Jurkat, Clone E6-1 (cell line): ENCODE data around the gene NACAD.
"Not testable (repeated sequence)": the region's sequence is repeated elsewhere in the genome, so short reads cannot be mapped to it uniquely, and the experiment has no call there.

Experiments
- DNase-seq: peaks from one replicate; pipeline ENCODE4 v3.0.0-alpha.2; 2011; ENCODE audit warnings: low read depth, low spot score
- H3K4me3 ChIP-seq: 2 replicates; pipeline ENCODE4 v1.5.1; 2011; ENCODE audit warnings: mild to moderate bottlenecking, low read length, control low read depth, moderate library complexity

Gene NACAD

DNA sequence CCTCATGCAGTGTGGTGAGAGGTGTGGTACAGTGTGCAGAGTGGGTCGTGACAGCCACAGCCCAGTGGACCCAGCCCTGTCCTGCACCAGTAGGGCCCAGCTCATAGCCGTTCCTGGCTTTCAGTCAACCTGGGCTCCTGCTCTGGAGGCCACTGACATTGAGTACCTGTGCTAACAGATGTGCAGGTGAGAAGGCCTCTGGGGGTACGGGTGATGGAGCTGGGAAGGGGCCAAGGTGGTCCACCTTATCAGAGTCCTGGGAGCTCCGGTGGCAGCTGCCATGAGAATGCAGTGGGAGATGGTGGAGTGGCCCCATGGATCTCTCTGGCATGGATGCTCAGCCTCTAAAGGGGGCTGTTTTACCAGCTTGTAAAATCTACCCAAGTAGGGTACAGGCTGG lies 28.8 kb upstream of the NACAD start:
- no peak for DNase-seq
- H3K4me3 ChIP-seq = no peak overlapping the region

- no peak for DNase-seq
- H3K4me3 ChIP-seq = no peak overlapping the region
Measured at GRCh38 chr7:45116048-45116447, 27.3 kb upstream of the NACAD start.

DNA sequence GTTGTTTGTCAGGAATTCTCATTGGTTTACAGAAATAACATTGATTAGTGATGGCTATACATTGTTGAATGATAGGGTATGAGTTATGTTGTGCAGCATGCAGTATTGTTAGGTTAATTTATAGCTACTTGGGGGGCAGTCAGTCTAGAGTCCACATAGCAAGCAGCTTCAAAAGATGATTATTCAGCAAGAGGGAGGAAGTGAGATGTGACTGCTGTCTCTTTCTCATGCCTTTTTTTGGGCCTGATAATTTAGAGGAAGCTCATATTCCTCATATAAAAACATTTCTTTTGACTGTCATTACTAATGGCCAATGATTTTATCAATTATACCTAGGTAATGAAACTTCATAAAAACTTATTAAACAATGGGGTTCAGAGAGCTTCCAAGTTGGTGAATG lies 26.2 kb upstream of the NACAD start:
- H3K4me3 ChIP-seq = no peak overlapping the region
- no peak for DNase-seq

DNA sequence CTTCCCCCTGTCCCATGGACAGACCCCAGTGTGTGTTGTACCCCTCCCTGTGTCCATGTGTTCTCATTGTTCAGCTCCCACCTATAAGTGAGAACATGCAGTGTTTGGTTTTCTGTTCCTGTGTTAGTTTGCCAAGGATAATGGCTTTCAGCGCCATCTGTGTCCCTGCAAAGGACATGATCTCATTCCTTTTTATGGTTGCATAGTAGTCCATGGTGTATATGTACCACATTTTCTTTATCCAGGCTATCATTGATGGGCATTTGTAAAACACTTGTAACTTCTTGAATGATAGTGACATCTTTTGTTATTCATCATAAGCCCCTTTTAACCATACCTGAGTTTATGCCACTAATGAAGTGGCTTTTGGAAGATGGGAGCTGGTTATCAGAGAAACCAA lies 25.5 kb upstream of the NACAD start:
- H3K4me3 ChIP-seq, DNase-seq: not testable (repeated sequence)

- DNase-seq = no peak
- no peak overlapping the region for H3K4me3 ChIP-seq
Measured at GRCh38 chr7:45112648-45113047, 23.9 kb upstream of the NACAD start.

- DNase-seq = peak; percentile 92
- peak within 1 kb of the TSS; percentile 99 for H3K4me3 ChIP-seq
Measured at GRCh38 chr7:45111298-45112223, 22.8 kb upstream of the NACAD start, which contains the start of gene TBRG4. Gene TBRG4 (minus strand): TSS chr7:45111697. CDS start chr7:45109237, 2,460 bp downstream.

- no peak for DNase-seq
- no peak overlapping the region for H3K4me3 ChIP-seq
Measured at GRCh38 chr7:45108863-45109262, 20.1 kb upstream of the NACAD start.

DNA sequence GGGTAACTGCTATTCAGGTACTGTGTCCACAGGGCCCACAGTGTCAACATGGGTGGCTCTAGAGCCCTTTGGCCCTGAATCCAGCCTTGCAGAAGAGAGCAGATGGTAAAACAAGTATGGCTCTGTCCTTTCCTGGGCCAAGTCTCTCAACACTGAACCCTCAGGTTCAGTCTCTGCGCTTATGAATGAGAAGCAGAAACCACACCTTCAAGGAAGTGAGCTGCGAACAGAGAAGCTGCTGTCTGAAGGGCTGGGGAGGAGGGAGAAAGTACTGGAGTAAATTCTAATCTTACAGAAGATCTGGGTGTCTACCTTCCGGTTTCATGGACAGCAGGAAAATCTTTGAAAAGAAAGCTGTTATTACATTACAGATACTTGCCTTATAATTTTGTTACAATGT lies 18.6 kb upstream of the NACAD start:
- no peak for DNase-seq
- H3K4me3 ChIP-seq = no peak overlapping the region

GRCh38 chr7:45106820-45107219 lies 18.1 kb upstream of the NACAD start:
- no peak overlapping the region for H3K4me3 ChIP-seq
- DNase-seq = no peak

DNA sequence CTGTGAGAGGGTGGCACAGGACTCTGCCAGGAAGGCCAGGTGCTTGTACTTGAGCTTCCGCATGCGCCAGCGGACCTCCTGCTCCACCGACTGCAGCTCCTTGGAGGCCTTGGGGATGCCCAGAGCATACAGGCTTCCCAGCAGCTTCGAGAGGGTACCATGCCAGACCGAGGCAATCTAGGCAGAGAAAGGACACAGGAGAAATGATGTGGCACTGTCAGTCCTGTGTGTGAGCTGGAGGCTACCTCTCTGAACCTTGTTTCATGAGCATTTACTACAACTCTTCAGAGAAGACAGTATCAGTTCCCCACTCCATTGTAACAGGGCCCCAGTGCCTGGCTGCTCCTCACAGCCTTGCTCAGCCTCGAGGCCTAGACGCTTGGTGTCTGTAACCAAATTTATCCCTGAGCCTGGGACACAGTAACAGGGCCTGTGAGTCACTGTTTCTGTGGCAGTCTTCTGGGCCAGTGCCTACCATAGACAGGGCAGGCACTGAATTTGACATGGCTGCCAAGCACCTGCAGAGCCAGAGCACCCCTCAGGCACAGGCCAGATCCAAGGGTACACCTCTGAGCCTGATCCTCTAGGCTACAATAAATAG lies 16.9 kb upstream of the NACAD start:
- DNase-seq = no peak
- no peak overlapping the region for H3K4me3 ChIP-seq

DNA sequence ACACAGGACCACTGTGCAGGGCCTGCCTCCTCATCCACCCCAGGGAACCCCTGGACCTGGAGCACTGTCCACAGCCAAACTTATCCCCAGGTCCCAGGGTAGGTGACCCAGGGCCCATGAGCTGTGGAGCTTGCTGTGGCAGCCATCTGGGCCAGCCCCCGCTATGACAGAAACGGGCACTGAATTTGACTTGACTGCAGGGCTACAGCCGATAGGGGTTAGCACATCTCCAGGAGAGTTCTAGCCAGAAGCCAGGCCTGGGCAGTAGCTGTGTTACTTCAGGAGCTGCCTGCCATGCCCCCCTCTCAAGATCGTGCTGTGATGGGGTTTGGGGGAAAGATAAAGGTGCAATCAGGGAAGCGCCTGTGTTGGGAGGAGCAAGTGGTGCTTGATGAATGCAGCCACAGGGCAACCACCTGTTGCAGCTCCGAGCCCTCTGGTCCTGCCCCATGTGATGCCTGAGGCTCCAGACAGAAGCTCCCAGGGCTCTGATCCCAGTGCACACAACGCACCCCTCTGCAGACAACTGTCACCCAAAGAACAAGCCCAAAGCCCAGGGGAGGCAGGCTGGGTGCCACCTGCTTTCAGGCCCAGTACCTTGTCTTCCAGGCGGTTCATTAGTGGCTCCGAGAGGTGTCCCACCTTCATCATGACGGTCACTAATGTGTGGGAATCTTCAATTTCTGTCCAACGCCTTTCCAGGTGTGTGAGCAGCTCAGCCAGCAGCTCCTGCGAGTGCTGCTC lies 16.2 kb upstream of the NACAD start:
- H3K4me3 ChIP-seq = no peak overlapping the region
- DNase-seq = no peak

- DNase-seq = no peak
- no peak overlapping the region for H3K4me3 ChIP-seq
Measured at GRCh38 chr7:45103958-45104843, 15.4 kb upstream of the NACAD start.

DNA sequence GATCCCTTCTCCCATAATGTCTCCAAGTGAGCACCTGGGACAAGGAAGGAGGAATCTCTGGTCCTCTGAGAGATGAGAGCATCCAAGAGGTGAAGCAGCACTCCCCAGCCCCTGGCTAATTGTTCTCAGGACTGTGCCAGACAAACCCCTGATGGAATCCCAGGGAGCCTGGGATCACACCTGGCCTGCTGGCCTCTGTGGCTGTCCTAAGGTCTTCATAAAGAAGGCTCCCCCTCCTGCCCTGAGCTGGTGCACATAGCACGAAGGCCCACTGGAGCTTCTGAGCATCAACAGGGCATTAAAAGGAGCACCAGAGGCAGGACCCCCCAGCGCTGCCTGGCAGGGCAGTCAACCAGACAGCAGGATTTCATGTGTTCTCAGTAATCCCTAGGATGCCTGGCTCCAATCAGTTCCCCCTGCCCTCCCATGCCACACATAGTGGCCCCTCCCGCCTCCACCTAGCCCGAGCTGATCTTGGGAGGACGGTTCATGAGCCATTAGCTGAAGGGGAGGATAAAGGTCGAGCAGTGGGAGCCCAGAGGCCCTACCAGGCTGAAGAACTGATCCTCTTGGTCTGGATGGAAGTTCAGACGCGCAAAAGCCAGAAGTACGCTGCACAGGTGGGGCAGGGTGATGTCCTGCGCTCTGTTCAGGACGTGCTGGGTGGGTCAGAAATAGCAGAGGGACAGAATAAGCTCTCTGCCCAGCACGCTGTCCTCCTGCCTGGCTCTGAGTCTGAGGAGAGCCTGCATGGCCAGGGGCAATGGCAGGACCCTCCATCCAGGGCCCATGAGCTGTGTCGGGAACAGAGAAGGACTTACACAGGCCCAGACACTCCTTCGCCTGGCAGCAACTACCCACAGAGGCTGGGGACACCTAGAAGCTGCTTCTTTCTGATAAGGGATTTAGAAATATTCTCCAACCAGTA lies 14.3 kb upstream of the NACAD start:
- no peak for DNase-seq

DNA sequence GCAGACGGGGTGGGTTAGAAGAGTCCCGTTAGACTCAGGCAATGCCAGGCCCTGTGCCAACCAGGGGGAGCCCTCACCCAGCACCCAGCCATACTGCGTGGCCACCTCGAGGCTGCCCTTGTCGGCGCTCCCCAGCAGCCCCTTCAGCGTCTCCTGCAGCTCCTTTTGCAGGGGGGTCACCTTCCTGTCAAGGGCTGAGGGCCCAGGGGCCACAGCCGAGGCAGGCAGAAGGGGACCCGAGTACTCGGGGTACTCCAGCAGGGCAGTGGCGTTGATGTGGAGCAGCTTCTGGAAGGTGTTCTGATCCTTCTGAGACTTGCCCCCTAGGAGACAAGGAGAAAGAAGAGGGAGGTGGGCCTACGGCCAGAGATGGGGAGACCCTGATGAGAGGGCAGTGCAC lies 13.0 kb upstream of the NACAD start:
- H3K4me3 ChIP-seq = no peak overlapping the region
- DNase-seq = no peak

More for the DNA sequence above, 14.3 kb upstream of the NACAD start:
- no peak overlapping the region for H3K4me3 ChIP-seq

GRCh38 chr7:45100761-45101480 lies 12.2 kb upstream of the NACAD start:
- no peak overlapping the region for H3K4me3 ChIP-seq
- DNase-seq = no peak

DNA sequence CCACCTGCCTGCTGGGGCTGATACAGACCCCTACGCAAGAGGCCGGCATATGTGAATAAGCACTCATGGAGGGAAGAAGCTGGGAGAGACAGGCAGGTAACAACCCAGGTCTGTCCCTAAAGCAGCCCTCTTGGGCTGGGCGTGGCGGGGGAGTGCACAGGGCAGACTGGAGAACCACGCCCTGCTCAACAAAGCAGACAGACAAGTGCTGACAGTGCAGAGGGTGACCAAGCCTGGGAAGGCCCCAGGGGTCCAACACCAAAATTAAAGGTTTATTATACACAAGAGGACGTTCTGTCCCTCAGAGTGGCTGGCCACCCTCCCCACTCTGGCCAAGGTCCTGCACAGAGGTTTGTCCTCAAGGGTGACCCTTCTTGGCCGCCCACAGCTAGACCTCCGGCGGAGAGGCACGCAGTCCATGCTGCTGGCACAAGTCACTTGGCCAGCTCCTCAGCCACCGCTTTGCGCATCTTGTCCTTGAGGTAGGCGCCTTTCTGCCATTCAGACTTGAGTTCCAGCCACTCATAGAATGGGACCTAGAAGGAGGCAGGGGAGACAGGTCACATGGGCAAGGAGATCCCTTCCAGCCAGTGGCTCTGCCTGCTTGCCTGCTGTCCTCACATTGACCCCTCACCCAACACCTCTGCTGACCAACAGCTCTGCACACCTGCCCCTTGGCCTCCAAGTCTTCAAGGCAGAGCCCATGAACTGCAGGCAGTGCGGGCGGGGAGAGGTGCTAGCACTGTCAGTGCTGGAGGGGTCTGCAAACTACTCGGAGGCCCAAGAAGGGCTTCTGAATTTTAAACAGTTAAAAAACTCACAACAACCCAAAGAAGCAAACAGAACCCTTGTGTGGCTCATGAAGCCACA lies 11.4 kb upstream of the NACAD start:
- no peak overlapping the region for H3K4me3 ChIP-seq
- no peak for DNase-seq
